ENCODE results near the gene LRMDA.

Gene LRMDA

DNA sequence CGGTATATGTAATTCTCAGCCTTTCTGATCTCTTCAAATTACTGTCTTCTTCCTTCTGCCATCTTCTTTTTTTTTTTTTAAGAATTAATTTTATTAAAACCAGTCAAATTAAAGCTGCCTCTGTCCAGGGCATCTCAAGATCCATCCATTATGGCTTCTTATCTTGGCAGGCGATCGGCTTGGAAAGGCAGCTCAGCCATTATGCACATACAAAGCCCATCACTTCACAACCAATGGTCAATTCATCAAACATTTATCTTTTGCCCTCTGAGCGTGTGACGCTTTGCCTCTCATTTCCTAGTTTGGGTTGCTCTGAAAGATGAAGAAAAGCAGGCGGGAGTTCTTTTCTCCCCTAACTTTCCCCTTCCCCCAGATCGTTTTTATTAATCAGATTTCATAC lies 591.6 kb downstream of the LRMDA start:
- no peaks in the 10 kb centered on the region for H3K27me3 ChIP-seq (ENCODE audit: low read depth, low read length)
- no peak overlapping the region for H3K4me2 ChIP-seq (ENCODE audit: low read length)
- H3K4me1 ChIP-seq (ENCODE audit: low read length): no peaks in the 10 kb centered on the region
- no peaks in the 10 kb centered on the region for H4K20me1 ChIP-seq (ENCODE audit: insufficient read depth, low read length)
- no peak overlapping the region for H3K4me3 ChIP-seq (ENCODE audit: low read length)
- no peak overlapping the region for H3K27ac ChIP-seq (ENCODE audit: low read length)
- no peaks in the 10 kb centered on the region for H3K36me3 ChIP-seq (replicated peaks; ENCODE audit: low read depth, low read length)
- TF ChIP-seq CTCF (IDR thresholded peaks at IDR 0.05; ENCODE audit: low read depth, low read length) (no peak), EZH2phosphoT487 (IDR thresholded peaks at IDR 0.05; ENCODE audit: low read depth) (no peak)
- no peaks in the 10 kb centered on the region for H3K79me2 ChIP-seq (ENCODE audit: low read length)
- no peak overlapping the region for H2AFZ ChIP-seq (ENCODE audit: low read depth, low read length)
- no peak overlapping the region for H3K9ac ChIP-seq (ENCODE audit: low read length)
- H3K9me3 ChIP-seq (ENCODE audit: insufficient read depth, low read length): no peaks in the 10 kb centered on the region

DNA sequence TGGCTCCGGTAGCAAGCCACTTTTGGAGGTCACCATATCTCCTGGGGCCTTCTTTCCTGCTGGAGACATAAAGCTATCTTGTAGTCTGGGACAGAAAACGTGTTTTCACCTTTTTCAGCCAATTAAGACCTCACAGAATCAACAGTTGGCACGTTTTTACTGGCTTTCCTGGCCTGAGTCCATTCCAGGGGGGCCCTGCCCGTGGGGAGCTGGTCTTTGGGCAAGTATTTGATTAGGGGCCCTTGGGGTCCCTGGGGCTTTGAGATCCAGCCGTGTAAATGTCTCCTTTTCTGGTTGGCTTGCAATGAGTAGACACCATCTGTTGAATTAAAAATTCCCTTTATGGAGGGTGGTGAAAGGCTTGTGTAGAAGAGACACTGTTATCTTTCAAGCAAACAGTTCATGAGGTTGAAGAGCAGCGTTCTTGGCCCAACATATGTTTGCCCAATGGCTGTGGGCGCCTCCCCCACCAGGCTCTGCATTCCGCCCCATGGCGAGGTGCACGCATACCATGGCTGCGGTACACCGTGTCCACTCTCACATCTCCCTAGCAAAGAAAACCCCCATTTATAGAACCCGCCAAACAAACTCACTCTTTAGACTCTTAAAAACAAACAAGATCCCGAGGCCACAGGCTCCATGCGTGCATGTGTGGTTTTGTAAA lies 593.2 kb downstream of the LRMDA start:
- Histone ChIP-seq H3K27ac (ENCODE audit: low read length) (no peak overlapping the region), H3K27me3 (ENCODE audit: low read depth, low read length) (no peaks in the 10 kb centered on the region), H3K4me1 (ENCODE audit: low read length) (no peaks in the 10 kb centered on the region), H3K4me3 (ENCODE audit: low read length) (no peak overlapping the region), H2AFZ (ENCODE audit: low read depth, low read length) (no peak overlapping the region), H3K4me2 (ENCODE audit: low read length) (no peak overlapping the region), H3K9me3 (ENCODE audit: insufficient read depth, low read length) (no peaks in the 10 kb centered on the region), H3K9ac (ENCODE audit: low read length) (no peak overlapping the region), H3K79me2 (ENCODE audit: low read length) (no peaks in the 10 kb centered on the region), H4K20me1 (ENCODE audit: insufficient read depth, low read length) (no peaks in the 10 kb centered on the region), H3K36me3 (replicated peaks; ENCODE audit: low read depth, low read length) (no peaks in the 10 kb centered on the region)
- TF ChIP-seq EZH2phosphoT487 (IDR thresholded peaks at IDR 0.05; ENCODE audit: low read depth): no peak
- TF ChIP-seq CTCF (IDR thresholded peaks at IDR 0.05; ENCODE audit: low read depth, low read length): no peak

DNA sequence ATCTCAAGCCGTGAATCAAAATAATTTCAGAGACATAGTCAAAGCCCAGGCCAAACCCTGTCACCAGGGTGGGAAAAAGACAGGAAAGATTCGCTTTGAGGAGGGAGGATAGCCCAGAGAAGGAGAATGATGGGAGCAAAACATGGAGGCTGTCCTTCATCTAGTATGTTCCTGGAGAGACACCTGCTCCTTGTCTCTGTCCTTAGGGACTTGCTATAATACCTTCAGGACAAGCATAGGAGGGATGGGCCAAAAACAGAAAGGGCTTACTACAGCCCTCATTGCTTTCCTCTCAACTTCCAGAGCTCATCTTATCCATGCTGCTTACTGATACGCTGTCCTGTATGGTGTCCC lies 593.7 kb downstream of the LRMDA start:
- Histone ChIP-seq H3K4me1 (ENCODE audit: low read length) (no peaks in the 10 kb centered on the region), H3K27me3 (ENCODE audit: low read depth, low read length) (no peaks in the 10 kb centered on the region), H4K20me1 (ENCODE audit: insufficient read depth, low read length) (no peaks in the 10 kb centered on the region), H3K36me3 (replicated peaks; ENCODE audit: low read depth, low read length) (no peaks in the 10 kb centered on the region), H3K9me3 (ENCODE audit: insufficient read depth, low read length) (no peaks in the 10 kb centered on the region), H3K4me2 (ENCODE audit: low read length) (no peak overlapping the region), H3K79me2 (ENCODE audit: low read length) (no peaks in the 10 kb centered on the region), H3K27ac (ENCODE audit: low read length) (no peak overlapping the region), H2AFZ (ENCODE audit: low read depth, low read length) (no peak overlapping the region), H3K9ac (ENCODE audit: low read length) (no peak overlapping the region), H3K4me3 (ENCODE audit: low read length) (no peak overlapping the region)
- no peak for TF ChIP-seq CTCF (IDR thresholded peaks at IDR 0.05; ENCODE audit: low read depth, low read length)
- no peak for TF ChIP-seq EZH2phosphoT487 (IDR thresholded peaks at IDR 0.05; ENCODE audit: low read depth)

GRCh38 chr10:76026176-76026771 lies 594.9 kb downstream of the LRMDA start:
- H3K79me2 ChIP-seq (ENCODE audit: low read length): no peaks in the 10 kb centered on the region
- H3K27ac ChIP-seq (ENCODE audit: low read length): no peak overlapping the region
- no peak overlapping the region for H3K4me3 ChIP-seq (ENCODE audit: low read length)
- no peaks in the 10 kb centered on the region for H3K36me3 ChIP-seq (replicated peaks; ENCODE audit: low read depth, low read length)
- H3K9ac ChIP-seq (ENCODE audit: low read length): no peak overlapping the region
- H3K4me1 ChIP-seq (ENCODE audit: low read length): no peaks in the 10 kb centered on the region
- no peaks in the 10 kb centered on the region for H3K9me3 ChIP-seq (ENCODE audit: insufficient read depth, low read length)
- H2AFZ ChIP-seq (ENCODE audit: low read depth, low read length): no peak overlapping the region
- H3K4me2 ChIP-seq (ENCODE audit: low read length): no peak overlapping the region
- TF ChIP-seq CTCF (IDR thresholded peaks at IDR 0.05; ENCODE audit: low read depth, low read length): no peak
- no peak for TF ChIP-seq EZH2phosphoT487 (IDR thresholded peaks at IDR 0.05; ENCODE audit: low read depth)
- no peaks in the 10 kb centered on the region for H4K20me1 ChIP-seq (ENCODE audit: insufficient read depth, low read length)
- H3K27me3 ChIP-seq (ENCODE audit: low read depth, low read length): no peaks in the 10 kb centered on the region

Data from OCI-LY3 (cell line).